ENCODE measurements around the gene RNF186.

The RNF186 gene

DNA sequence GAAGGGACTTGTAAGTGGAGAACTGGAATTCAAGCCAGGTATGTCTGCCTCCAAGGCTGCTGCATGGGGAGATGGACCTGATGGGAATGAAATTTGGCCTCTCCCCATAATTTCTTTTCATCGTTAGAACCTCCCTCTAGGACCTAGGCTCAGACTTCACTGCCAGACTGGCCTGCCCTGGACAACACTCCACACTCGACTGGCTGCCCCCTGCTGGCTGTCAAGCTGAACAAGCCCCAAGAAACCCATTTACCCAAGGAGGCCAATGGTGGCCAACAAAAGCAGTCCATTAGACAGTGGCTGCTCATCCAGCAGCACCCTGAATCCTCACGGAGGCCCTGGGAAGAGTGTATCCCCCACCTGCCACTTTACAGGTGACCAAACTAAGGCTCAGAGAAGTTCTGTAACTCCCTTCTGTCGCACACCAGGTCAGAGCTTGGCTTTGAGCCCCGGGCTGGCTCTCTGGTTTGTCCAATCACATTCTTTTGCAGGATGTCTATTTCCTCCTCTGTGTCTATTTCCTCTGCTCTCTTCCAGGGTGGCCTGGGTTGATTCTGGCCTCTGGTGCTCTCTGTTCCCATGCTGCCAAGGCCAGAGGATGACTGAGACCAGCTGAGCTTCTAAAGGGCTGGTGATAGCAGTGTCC, 3.8 kb downstream of the RNF186 start:
- H3K9me2 ChIP-seq (replicated peaks; ENCODE audit: insufficient read depth, low read length) = no peaks in the 10 kb centered on the region
- H4K20me1 ChIP-seq (ENCODE audit: insufficient read depth, low read length) = no peaks in the 10 kb centered on the region
- H3K27me3 ChIP-seq (replicated peaks; ENCODE audit: insufficient read depth, low read length) = peaks cover 9% of the 10 kb centered on the region
- H3K79me2 ChIP-seq (ENCODE audit: low read length) = no peaks in the 10 kb centered on the region
- peaks cover 14% of the 10 kb centered on the region for H3K4me1 ChIP-seq (ENCODE audit: low read length)
- no peaks in the 10 kb centered on the region for H3K36me3 ChIP-seq (replicated peaks; ENCODE audit: insufficient read depth, low read length)
- H3F3A ChIP-seq (ENCODE audit: insufficient read depth, low read length) = peaks cover 12% of the 10 kb centered on the region
- H3K4me2 ChIP-seq (ENCODE audit: low read depth, low read length) = no peak overlapping the region
- H3K4me3 ChIP-seq (ENCODE audit: low read length) = no peak overlapping the region
- no peak overlapping the region for H2AFZ ChIP-seq (ENCODE audit: low read length)
- H3K9ac ChIP-seq (ENCODE audit: low read length) = no peak overlapping the region
- H3K9me3 ChIP-seq (replicated peaks; ENCODE audit: insufficient read depth, low read length) = no peaks in the 10 kb centered on the region
- peak; percentile 50 for DNase-seq
- H3K27ac ChIP-seq (ENCODE audit: low read length) = no peak overlapping the region
- TF ChIP-seq EZH2phosphoT487 (IDR thresholded peaks at IDR 0.05; ENCODE audit: low read length) (no peak), EZH2 (optimal IDR thresholded peaks at IDR 0.05; ENCODE audit: low read depth, low read length) (no peak)
- TF ChIP-seq, protein P1, sequence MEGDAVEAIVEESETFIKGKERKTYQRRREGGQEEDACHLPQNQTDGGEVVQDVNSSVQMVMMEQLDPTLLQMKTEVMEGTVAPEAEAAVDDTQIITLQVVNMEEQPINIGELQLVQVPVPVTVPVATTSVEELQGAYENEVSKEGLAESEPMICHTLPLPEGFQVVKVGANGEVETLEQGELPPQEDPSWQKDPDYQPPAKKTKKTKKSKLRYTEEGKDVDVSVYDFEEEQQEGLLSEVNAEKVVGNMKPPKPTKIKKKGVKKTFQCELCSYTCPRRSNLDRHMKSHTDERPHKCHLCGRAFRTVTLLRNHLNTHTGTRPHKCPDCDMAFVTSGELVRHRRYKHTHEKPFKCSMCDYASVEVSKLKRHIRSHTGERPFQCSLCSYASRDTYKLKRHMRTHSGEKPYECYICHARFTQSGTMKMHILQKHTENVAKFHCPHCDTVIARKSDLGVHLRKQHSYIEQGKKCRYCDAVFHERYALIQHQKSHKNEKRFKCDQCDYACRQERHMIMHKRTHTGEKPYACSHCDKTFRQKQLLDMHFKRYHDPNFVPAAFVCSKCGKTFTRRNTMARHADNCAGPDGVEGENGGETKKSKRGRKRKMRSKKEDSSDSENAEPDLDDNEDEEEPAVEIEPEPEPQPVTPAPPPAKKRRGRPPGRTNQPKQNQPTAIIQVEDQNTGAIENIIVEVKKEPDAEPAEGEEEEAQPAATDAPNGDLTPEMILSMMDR (IDR thresholded peaks at IDR 0.05; ENCODE audit: low read length) = peak; percentile 66

DNA sequence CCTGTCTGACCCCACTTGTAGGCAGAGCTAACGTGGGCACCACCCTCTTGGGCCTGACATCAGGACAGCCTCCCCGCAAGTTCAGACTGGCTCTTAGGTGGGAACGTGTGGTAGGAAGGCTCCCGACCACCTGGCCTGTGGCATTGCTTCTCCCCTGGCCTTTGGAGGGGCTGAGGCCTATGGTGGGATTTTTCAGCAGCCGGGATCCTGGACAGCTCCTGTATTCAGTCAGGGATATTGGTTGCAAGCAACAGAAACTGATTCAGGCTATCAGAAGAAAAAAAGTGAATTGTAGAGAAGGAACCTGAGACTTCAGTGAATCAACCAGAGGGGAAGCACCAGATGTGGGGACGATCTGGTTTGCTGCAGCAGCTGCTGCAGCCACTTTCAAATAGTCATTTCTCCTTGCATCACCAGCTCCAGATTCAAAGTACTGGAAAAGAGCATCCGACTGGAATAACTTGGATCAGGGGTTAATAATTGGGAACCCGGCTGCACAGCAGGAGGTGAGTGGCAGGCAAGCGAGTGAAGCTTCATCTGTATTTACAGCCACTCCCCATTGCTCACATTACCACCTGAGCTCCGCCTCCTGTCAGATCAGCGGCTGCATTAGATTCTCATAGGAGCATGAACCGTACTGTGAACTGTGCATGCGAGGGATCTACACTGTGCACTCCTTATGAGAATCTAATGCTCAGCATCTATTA, 5.9 kb downstream of the RNF186 start:
- no peak for DNase-seq
- Histone ChIP-seq H3K9ac (ENCODE audit: low read length) (no peak overlapping the region), H3K27ac (ENCODE audit: low read length) (no peak overlapping the region), H3K36me3 (replicated peaks; ENCODE audit: insufficient read depth, low read length) (no peaks in the 10 kb centered on the region), H4K20me1 (ENCODE audit: insufficient read depth, low read length) (no peaks in the 10 kb centered on the region), H3K4me2 (ENCODE audit: low read depth, low read length) (no peak overlapping the region), H3K9me2 (replicated peaks; ENCODE audit: insufficient read depth, low read length) (no peaks in the 10 kb centered on the region), H2AFZ (ENCODE audit: low read length) (no peak overlapping the region), H3K79me2 (ENCODE audit: low read length) (no peaks in the 10 kb centered on the region), H3K4me3 (ENCODE audit: low read length) (no peak overlapping the region), H3K9me3 (replicated peaks; ENCODE audit: insufficient read depth, low read length) (no peaks in the 10 kb centered on the region), H3F3A (ENCODE audit: insufficient read depth, low read length) (no peaks in the 10 kb centered on the region), H3K27me3 (replicated peaks; ENCODE audit: insufficient read depth, low read length) (peaks cover 22% of the 10 kb centered on the region), H3K4me1 (ENCODE audit: low read length) (no peaks in the 10 kb centered on the region)
- no peak for TF ChIP-seq EZH2phosphoT487 (IDR thresholded peaks at IDR 0.05; ENCODE audit: low read length)
- TF ChIP-seq, protein P1 (IDR thresholded peaks at IDR 0.05; ENCODE audit: low read length) = no peak

DNA sequence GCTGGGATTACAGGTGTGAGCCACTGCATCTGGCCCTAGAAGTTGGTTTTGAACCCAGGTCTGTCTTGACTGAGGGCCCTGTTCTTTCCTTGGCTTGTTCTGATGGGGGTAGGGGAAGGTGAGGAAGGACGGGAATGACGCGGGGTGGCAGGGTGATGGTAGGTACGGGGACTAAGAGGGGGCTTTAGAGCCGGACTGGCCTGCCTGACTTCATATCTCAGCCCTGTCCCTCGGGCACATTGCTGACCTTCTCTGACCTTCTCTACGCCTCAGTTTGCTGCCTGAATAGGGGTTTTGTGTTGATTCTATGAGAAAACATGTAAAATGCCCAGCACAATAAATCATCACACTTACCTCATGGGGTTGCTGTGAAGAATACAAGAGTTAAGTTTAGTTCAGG, 6.7 kb downstream of the RNF186 start:
- Histone ChIP-seq H3K4me2 (ENCODE audit: low read depth, low read length) (no peak overlapping the region), H4K20me1 (ENCODE audit: insufficient read depth, low read length) (no peaks in the 10 kb centered on the region), H3K36me3 (replicated peaks; ENCODE audit: insufficient read depth, low read length) (no peaks in the 10 kb centered on the region), H2AFZ (ENCODE audit: low read length) (no peak overlapping the region), H3K4me3 (ENCODE audit: low read length) (no peak overlapping the region), H3K9me2 (replicated peaks; ENCODE audit: insufficient read depth, low read length) (no peaks in the 10 kb centered on the region), H3K4me1 (ENCODE audit: low read length) (no peaks in the 10 kb centered on the region), H3K9me3 (replicated peaks; ENCODE audit: insufficient read depth, low read length) (no peaks in the 10 kb centered on the region), H3K27ac (ENCODE audit: low read length) (no peak overlapping the region), H3F3A (ENCODE audit: insufficient read depth, low read length) (no peaks in the 10 kb centered on the region), H3K27me3 (replicated peaks; ENCODE audit: insufficient read depth, low read length) (peaks cover 22% of the 10 kb centered on the region; the same call in 1 of the 2 replicates), H3K79me2 (ENCODE audit: low read length) (no peaks in the 10 kb centered on the region), H3K9ac (ENCODE audit: low read length) (no peak overlapping the region)
- DNase-seq = no peak
- TF ChIP-seq, protein P1 (IDR thresholded peaks at IDR 0.05; ENCODE audit: low read length) = no peak
